Activated CD8-positive, alpha-beta T cell treated with anti-CD3 and anti-CD28 coated beads for 36 hours (primary cell): Measurements from ENCODE around the gene PLSCR3. TPM values are rescaled to one million over a fixed set of nuclear protein-coding genes. Genes with fewer than 3 reads are reported as not detected.
"Not testable (repeated sequence)": the region's sequence is repeated elsewhere in the genome, so short reads cannot be mapped to it uniquely, and the experiment has no call there.

Source experiments
- ATAC-seq: fragments of 200-7000 bp; cut with Tn5 transposase; one replicate; pipeline ENCODE4 v1.10.0; 2021; ENCODE audit warnings: mild to moderate bottlenecking, moderate library complexity
- CTCF ChIA-PET: fragments of 350-600 bp; sonication (Branson Sonifier 250); formaldehyde crosslinking; loops from one replicate; lab custom pipeline; 2021; ENCODE audit warnings: antibody characterized with exemption; lab: Charles Lee
- POLR2A ChIA-PET: fragments of 350-600 bp; sonication (Branson Sonifier 250); formaldehyde crosslinking; loops from one replicate; lab custom pipeline; 2021; ENCODE audit warnings: antibody characterized with exemption; lab: Charles Lee
- DNase-seq: peaks from one replicate; pipeline ENCODE4 v3.0.0-alpha.2; 2020
- H3K27ac Mint-ChIP-seq: one replicate; pipeline ENCODE4 v1.8.0; 2021; ENCODE audit warnings: mild to moderate bottlenecking, mixed read lengths
- H3K27me3 Mint-ChIP-seq: one replicate; pipeline ENCODE4 v1.8.0; 2021; ENCODE audit warnings: mixed read lengths
- H3K36me3 Mint-ChIP-seq: one replicate; pipeline ENCODE4 v1.8.0; 2021; ENCODE audit warnings: low read depth, mixed read lengths
- H3K4me1 Mint-ChIP-seq: one replicate; pipeline ENCODE4 v1.8.0; 2021; ENCODE audit warnings: low read depth, mixed read lengths
- H3K4me3 Mint-ChIP-seq: one replicate; pipeline ENCODE4 v1.8.0; 2021; ENCODE audit warnings: mild to moderate bottlenecking, moderate library complexity, mixed read lengths
- H3K9me3 Mint-ChIP-seq: one replicate; pipeline ENCODE4 v1.8.0; 2021; ENCODE audit warnings: mixed read lengths
- CTCF ChIP-seq: fragments of 200-600 bp; IDR thresholded peaks from one replicate; pipeline ENCODE4 v1.8.0; 2022; ENCODE audit warnings: antibody characterized with exemption, mild to moderate bottlenecking
- intact Hi-C: fragments of 100-400 bp; cut with micrococcal nuclease; formaldehyde crosslinking; loops from one replicate; pipeline ENCODE4 v1.10.0; 2022
- total RNA-seq, 2 experiments: library from RNA; stranded (reverse); gene quantifications; one replicate each; pipeline ENCODE4 v1.2.3, GENCODE V29; 2021

Gene PLSCR3
- total RNA-seq, 2 experiments from 2014 or later: 62.6 to 71.1 TPM

- intact Hi-C loops: no loop called here
- POLR2A ChIA-PET: interaction anchor here (1.6 kb wide), 1 partner anchor 36 kb away, joined by 4 read pairs; the partner anchor contains the start of gene TMEM256
- H3K36me3 Mint-ChIP-seq: no peaks in the 10 kb centered on the region
- TF ChIP-seq CTCF: no peak
- no peak overlapping the region for H3K27ac Mint-ChIP-seq
- H3K9me3 Mint-ChIP-seq: no peaks in the 10 kb centered on the region
- no peak for ATAC-seq
- H3K4me1 Mint-ChIP-seq: no peaks in the 10 kb centered on the region
- CTCF ChIA-PET: interaction anchor here (1.0 to 3.5 kb wide), 2 partner anchors 12 to 15 kb away, joined by 3 to 19 read pairs; no protein-coding TSS in a partner anchor
- H3K4me3 Mint-ChIP-seq: no peak overlapping the region
- no peak for DNase-seq
- H3K27me3 Mint-ChIP-seq: no peaks in the 10 kb centered on the region
Measured at GRCh38 chr17:7367918-7368598, 26.3 kb downstream of the PLSCR3 start.

- H3K4me3 Mint-ChIP-seq: no peak overlapping the region
- no peak overlapping the region for H3K27ac Mint-ChIP-seq
- CTCF ChIA-PET: interaction anchor here (1.0 kb wide), 1 partner anchor 14 kb away, joined by 3 read pairs; no protein-coding TSS in a partner anchor
- POLR2A ChIA-PET: no interaction called here
- H3K36me3 Mint-ChIP-seq: no peaks in the 10 kb centered on the region
- no peaks in the 10 kb centered on the region for H3K9me3 Mint-ChIP-seq
- H3K4me1 Mint-ChIP-seq: no peaks in the 10 kb centered on the region
- intact Hi-C loops: no loop called here
- H3K27me3 Mint-ChIP-seq: no peaks in the 10 kb centered on the region
- no peak for TF ChIP-seq CTCF
- DNase-seq: no peak
- no peak for ATAC-seq
Measured at GRCh38 chr17:7367083-7367482, 27.2 kb downstream of the PLSCR3 start.

- DNase-seq, intact Hi-C loops, H3K36me3 Mint-ChIP-seq, H3K9me3 Mint-ChIP-seq, H3K27me3 Mint-ChIP-seq, ATAC-seq, H3K27ac Mint-ChIP-seq, H3K4me3 Mint-ChIP-seq, H3K4me1 Mint-ChIP-seq: not testable (repeated sequence)
- ChIA-PET CTCF (interaction anchor here (0.7 to 1.3 kb wide), 2 partner anchors 10 to 157 kb away, joined by 3 read pairs; no protein-coding TSS in a partner anchor), POLR2A (interaction anchor here (0.6 kb wide), 1 partner anchor 423 kb away, joined by 3 read pairs; no protein-coding TSS in a partner anchor)
Measured at GRCh38 chr17:7365963-7366362, 28.4 kb downstream of the PLSCR3 start.

- Mint-ChIP-seq H3K36me3 (no peaks in the 10 kb centered on the region), H3K4me3 (no peak overlapping the region), H3K9me3 (no peaks in the 10 kb centered on the region), H3K27me3 (no peaks in the 10 kb centered on the region), H3K27ac (no peak overlapping the region), H3K4me1 (no peaks in the 10 kb centered on the region)
- intact Hi-C loops: no loop called here
- ChIA-PET CTCF (interaction anchor here (1.0 kb wide), 1 partner anchor 74 kb away, joined by 3 read pairs; no protein-coding TSS in a partner anchor), POLR2A (no interaction called here)
- DNase-seq (no peak), ATAC-seq (no peak)
- no peak for TF ChIP-seq CTCF
Measured at GRCh38 chr17:7363311-7363710, 31.0 kb downstream of the PLSCR3 start.

- Mint-ChIP-seq H3K36me3 (no peaks in the 10 kb centered on the region), H3K27me3 (no peaks in the 10 kb centered on the region), H3K9me3 (no peaks in the 10 kb centered on the region), H3K27ac (no peak overlapping the region), H3K4me1 (no peaks in the 10 kb centered on the region), H3K4me3 (no peak overlapping the region)
- ChIA-PET POLR2A (interaction anchor here (1.2 kb wide), 1 partner anchor 22 kb away, joined by 4 read pairs; no protein-coding TSS in a partner anchor), CTCF (interaction anchor here (0.6 to 2.1 kb wide), 5 partner anchors 14 to 260 kb away, joined by 3 to 11 read pairs (median 4); no protein-coding TSS in a partner anchor)
- ATAC-seq: no peak
- no peak for TF ChIP-seq CTCF
- no peak for DNase-seq
- intact Hi-C loops: no loop called here
Measured at GRCh38 chr17:7361906-7362305, 32.4 kb downstream of the PLSCR3 start.
